Fibroblast of upper back skin (primary cell): ENCODE measurements around the gene PNPT1.
"Not testable (repeated sequence)": the region's sequence is repeated elsewhere in the genome, so short reads cannot be mapped to it uniquely, and the experiment has no call there.

Source experiments
- DNase-seq: peaks from one replicate; pipeline ENCODE4 v3.0.0-alpha.2; 2013

PNPT1 gene

DNA sequence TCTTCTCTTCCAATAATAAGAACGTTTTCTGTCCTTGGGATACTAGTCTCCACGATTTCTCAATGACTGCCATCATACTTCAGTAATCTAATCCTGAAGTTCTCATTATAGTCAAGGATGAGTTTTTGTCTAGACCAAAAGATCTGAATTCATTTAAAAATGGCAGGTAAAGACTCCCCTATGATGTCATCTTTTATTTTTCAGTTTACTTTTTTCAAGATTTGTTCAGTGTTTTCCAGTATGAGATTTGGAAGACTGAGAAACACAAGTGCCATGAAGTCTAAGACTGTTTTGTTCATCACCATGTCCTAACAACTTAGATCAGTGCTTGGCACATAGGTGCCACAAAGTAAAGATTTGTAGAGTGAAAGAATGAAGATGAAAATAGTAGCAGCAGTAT is 40.4 kb downstream of the PNPT1 start:
- no peak for DNase-seq

DNA sequence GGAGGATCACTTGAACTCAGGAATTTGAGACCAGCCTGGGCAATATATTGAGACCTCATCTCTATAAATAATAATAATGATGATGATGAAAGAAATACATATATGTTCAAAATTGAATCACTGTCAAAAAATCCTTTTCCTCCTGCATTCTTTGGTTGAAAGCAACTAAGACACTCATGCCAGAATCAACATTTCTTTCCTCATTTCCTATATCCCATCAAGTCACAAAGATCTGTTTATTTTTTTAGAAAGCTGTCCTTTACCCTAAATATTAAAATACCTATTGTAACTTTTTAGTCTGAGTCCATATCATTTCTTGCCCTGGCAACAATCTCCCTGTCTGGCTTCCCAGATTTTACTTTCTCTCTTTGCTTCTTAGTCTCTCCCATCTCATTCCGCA is 44.4 kb downstream of the PNPT1 start:
- peak; percentile 5 for DNase-seq

- no peak for DNase-seq
Measured at GRCh38 chr2:55636831-55637230, 56.8 kb downstream of the PNPT1 start.

- DNase-seq = no peak
Measured at GRCh38 chr2:55628931-55629330, 64.7 kb downstream of the PNPT1 start.

GRCh38 chr2:55627915-55628314 is 65.7 kb downstream of the PNPT1 start:
- DNase-seq = no peak

DNA sequence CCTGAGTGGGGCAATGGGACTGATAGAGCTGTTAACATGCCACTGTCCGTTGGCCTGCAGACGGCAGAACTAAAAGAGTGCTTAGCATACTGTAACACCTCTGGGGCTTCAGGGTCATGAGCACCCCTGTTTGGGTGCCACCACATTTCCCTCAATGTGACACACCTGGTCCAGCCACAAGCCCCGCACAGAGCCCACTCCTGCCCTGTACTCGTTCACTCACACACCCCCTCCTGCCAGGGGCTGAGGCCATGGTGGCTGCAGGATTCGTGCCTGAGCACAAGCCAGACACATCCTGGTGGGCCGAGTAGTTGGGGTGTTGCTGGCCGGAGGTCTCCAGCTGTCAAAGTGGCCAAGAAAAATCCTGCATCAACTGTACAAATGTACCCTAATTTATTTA is 71.8 kb downstream of the PNPT1 start:
- DNase-seq = no peak

GRCh38 chr2:55620123-55620779 is 73.4 kb downstream of the PNPT1 start:
- no peak for DNase-seq

DNA sequence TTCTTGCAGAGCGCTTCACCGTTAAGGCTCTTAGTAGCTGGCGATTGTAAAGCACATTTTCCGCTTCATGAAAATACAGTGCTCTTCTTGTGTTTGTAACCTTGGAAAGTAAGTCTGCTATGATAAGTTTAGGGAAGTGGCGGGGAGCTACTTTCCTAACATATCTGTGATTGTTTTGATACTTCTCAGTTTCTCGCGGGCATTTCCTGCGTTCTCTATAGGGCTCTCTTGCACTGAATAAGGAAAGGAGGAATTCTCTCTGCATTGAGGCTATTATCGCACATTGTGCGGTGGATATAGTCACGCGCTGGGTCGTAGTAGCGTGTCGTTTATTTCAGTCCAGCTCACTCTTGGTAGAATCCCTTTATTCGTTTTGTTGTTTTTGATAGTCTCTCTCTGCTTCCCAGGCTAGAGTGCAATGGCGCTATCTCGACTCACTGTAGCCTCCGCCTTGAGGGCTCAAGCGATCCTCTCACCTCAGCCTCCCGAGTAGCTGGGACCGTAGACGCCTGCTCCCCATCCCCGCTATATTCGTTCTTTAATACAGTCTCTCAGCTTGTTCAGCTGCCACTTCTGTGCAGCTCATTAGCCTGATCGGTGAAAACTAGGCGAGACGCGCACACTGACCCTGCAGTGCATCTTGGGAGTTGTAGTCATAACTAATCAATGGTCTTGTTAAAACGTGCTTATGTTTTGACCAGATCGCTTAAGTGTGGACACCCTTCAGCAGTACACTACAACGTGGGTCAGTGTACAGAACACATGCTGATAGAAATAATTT is 75.2 kb downstream of the PNPT1 start:
- DNase-seq = peak; percentile 42

DNA sequence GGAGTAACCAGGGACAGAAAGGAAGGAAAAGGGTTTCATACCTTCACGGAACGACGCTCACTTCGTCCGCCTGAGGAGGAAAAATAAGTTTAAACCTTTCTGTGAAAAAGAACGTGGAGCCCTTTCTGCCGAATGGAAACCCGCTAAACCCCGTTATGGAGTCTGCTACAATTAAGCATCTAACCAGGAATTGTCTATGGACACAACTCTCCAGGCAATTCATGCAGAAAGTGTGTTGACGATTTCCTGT is 75.7 kb downstream of the PNPT1 start:
- no peak for DNase-seq

DNA sequence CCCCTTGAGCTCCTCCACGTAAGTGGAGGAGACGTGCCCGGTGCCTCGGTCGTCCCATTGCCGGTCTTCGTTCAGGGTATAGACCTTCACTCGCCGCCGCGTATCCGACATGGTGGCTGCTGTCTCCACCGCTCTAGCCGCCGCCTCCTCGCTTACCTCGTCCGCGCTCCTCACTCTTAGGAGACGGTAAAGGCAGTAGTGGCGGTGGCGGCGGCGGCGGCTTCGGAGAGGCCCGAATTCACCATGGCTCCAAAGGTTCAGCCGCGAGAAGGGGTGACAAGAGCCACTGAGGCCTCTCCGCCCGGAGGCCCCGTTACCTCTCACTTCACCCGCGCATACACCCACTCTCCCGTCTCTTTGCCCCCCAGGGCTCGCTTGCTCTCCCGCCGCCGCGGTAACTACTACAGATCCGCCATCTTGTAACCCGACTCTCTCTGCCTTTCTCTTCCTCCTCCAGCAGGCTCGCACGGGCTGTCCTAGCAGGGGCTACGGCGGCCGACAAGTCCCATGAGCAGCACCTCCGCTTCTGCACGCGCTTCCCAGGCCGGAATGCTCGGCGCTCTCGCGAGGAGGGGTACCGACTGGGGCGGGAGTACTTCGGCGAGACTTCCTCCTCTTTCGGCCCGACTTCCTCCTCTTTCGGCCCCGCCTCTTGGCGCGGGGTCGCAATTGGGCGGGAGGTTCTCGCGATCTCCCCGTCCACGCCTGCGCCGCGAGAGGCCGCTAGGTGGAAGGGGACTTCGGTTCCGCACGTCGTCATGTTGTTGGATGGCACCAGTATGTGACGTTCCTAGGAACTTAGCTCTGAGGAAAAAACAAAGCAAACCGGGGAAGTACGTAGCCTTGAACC is 76.2 kb downstream of the PNPT1 start, which contains the start of gene PPP4R3B:
TSS of gene PPP4R3B (minus strand) at position 448 of the 850 bp plus-strand sequence. CDS start at position 111, 337 bp downstream.
- peak; percentile 100 for DNase-seq

- DNase-seq = peak; percentile 40
Measured at GRCh38 chr2:55616551-55617174, 77.0 kb downstream of the PNPT1 start.

- DNase-seq = no peak
Measured at GRCh38 chr2:55611997-55612396, 81.6 kb downstream of the PNPT1 start.

GRCh38 chr2:55610954-55611743 is 82.5 kb downstream of the PNPT1 start:
- DNase-seq = no peak

GRCh38 chr2:55609938-55610578 is 83.6 kb downstream of the PNPT1 start:
- no peak for DNase-seq

DNA sequence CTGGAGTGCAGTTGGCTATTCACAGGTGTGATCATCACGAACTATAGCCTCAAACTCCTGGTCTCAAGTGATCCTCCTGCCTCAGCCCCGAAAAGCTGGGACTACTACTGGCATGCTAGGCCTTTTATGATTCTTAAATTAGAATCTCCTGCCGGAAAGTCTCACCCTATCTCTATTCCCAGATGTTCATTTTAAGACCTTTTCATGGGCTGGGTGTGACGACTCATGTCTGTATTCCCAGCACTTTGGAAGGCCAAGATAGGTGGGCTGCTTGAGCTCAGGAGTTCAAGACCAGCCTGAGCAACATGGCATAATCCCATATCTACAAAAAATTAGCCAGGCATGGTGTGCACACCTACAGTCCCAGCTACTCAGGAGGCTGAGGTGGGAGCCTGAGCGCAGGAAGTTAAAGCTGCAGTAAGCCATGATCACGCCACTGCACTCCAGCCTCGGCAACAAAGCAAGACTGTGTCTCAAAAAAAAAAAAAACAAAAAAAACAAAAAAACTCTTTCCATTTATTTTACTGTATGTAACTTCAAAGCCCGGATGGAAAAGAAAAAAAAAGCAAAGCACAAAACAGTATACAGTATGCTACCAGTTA is 84.3 kb downstream of the PNPT1 start:
- no peak for DNase-seq

- no peak for DNase-seq
Measured at GRCh38 chr2:55607717-55608116, 85.9 kb downstream of the PNPT1 start.

- DNase-seq = no peak
Measured at GRCh38 chr2:55604027-55604565, 89.5 kb downstream of the PNPT1 start.

- DNase-seq = no peak
Measured at GRCh38 chr2:55601849-55602248, 91.8 kb downstream of the PNPT1 start.

- no peak for DNase-seq
Measured at GRCh38 chr2:55598056-55598795, 95.4 kb downstream of the PNPT1 start.

- not testable (repeated sequence) for DNase-seq
Measured at GRCh38 chr2:55596795-55597194, 96.8 kb downstream of the PNPT1 start.
